Heart right ventricle (tissue), 16 donors: ENCODE measurements around the gene HNRNPA3. TPM values are rescaled to one million over a fixed set of nuclear protein-coding genes. Genes with fewer than 3 reads are reported as not detected.
"Not testable (repeated sequence)": the region's sequence is repeated elsewhere in the genome, so short reads cannot be mapped to it uniquely, and the experiment has no call there.

Source experiments
- ATAC-seq, 8 donors: fragments of 200-7000 bp; cut with Tn5 transposase; one replicate each; pipeline ENCODE4 v1.9.1; 2020; ENCODE audit warnings: mild to moderate bottlenecking in 8 of 8, moderate library complexity in 8 of 8, moderate number of reproducible peaks in 1 of 8
- DNase-seq, 2 donors: peaks; one replicate each; pipeline ENCODE4 v3.0.0-alpha.2; 2020
- H3K27ac ChIP-seq, 10 donors: fragments of 200-600 bp; sonication (generic) in 2 of 10; one replicate each; pipeline versions ENCODE4 v1.5.0 to v1.8.0; 2020 to 2022; ENCODE audit warnings: mild to moderate bottlenecking in 3 of 10
- H3K27me3 ChIP-seq, 7 donors: fragments of 200-600 bp; one replicate each; pipeline ENCODE4 v1.8.0; 2021 to 2022; ENCODE audit warnings: mild to moderate bottlenecking in 2 of 7
- H3K36me3 ChIP-seq, 9 donors: fragments of 200-600 bp; sonication (generic) in 1 of 9; one replicate each; pipeline versions ENCODE4 v1.5.0 to v1.8.0; 2020 to 2022; ENCODE audit warnings: mild to moderate bottlenecking in 2 of 9
- H3K4me1 ChIP-seq, 9 donors: fragments of 200-600 bp; sonication (generic) in 1 of 9; one replicate each; pipeline versions ENCODE4 v1.5.0 to v1.8.0; 2020 to 2022; ENCODE audit warnings: mild to moderate bottlenecking in 4 of 9
- H3K4me3 ChIP-seq, 10 donors: fragments of 200-600 bp; sonication (generic) in 2 of 10; one replicate each; pipeline versions ENCODE4 v1.5.0 to v1.8.0; 2020 to 2022; ENCODE audit warnings: mild to moderate bottlenecking in 7 of 10, moderate library complexity in 2 of 10
- H3K9me3 ChIP-seq, 11 donors: fragments of 200-600 bp in 10 of 11; sonication (generic) in 2 of 11; one replicate each; pipeline versions ENCODE4 v1.5.0 to v1.8.0; 2013 to 2022; ENCODE audit warnings: mild to moderate bottlenecking in 2 of 11, control low read depth in 1 of 11, moderate library complexity in 1 of 11
- WGBS, 2 donors: extraction: QIAGEN DNeasy Blood & Tissue Kit; methylation state at CpG; one replicate each; pipeline ENCODE4 v1.1.7; 2013; ENCODE audit warnings: inconsistent platforms in 1 of 2; 5-methylcytosine and 5-hydroxymethylcytosine counted together
- intact Hi-C, 10 donors: fragments of 100-400 bp; cut with DNase I; formaldehyde crosslinking; loops; one replicate each; pipeline versions ENCODE4 v1.11.1 to v1.14.2; 2022
- polyA plus RNA-seq, 2 donors: library from polyadenylated mRNA; stranded (reverse); fragments of 200-250 nt; gene quantifications; one replicate each; pipeline ENCODE4 v1.2.3, GENCODE V29; 2013
- total RNA-seq, 10 donors: library from RNA; stranded (reverse); fragmentation: NEBNext Ultra II Directional in 3 of 10; extraction: Animal tissue kit (Norgen Biotek cat#: 25700) in 3 of 10; gene quantifications; one replicate each; pipeline versions ENCODE4 v1.2.1 to v1.2.4, GENCODE V29; 2021 to 2023
- TF ChIP-seq, protein P1 (sequence below), 9 donors: fragments of 200-600 bp; sonication (generic) in 2 of 9; IDR thresholded peaks; one replicate each; pipeline versions ENCODE4 v1.5.0 to v1.8.0; 2021 to 2022; ENCODE audit warnings: antibody characterized with exemption in 9 of 9, mild to moderate bottlenecking in 5 of 9, moderate library complexity in 1 of 9
- donor health status: Arrhythmogenic right ventricular cardiomyopathy.
- donor health status: ischemic (EF 13 %, LVEDD 7.1; RV severe dilation, severe dysfunction).
- donor health status: healthy with polysubstance abuse.
- donor health status: DM: no; HTN: yes; CAD: no.
- donor health status: DM: no; HTN: no; CAD: no.
- donor health status: ischemic (EF 25% LVEDD 6.9; RV normal size, moderate dysfunction).
- donor health status: ischemic (EF 25% LVEDD 5.7; RV mildly dilated, moderate dysfunction).
- donor health status: healthy.
- donor health status: DM: yes; HTN: yes; CAD: no.
- donor health status: Ischemic cardiomyopathy.
- donor health status: ischemic (EF 35%, LVEDD 5.7; RV mildly dilated, moderate dysfunction).
- donor health status: nonischemic (EF 11% LVEDD 7.7; RV severe dilation, severe dysfunction).
- donor health status: DM: yes; HTN: yes; CAD: no.
- donor health status: PGD.
- donor health status: ischemic (EF 29% LVEDD 5.4; RV normal size, mild dysfunction).
- donor health status: nonischemic (EF 23%, LVEDD 6.1; RV moderate dilation, normal function).

The HNRNPA3 gene
- total and polyA plus RNA-seq, 12 donors: 63.7 to 93.8 (median 80.1) TPM

DNA sequence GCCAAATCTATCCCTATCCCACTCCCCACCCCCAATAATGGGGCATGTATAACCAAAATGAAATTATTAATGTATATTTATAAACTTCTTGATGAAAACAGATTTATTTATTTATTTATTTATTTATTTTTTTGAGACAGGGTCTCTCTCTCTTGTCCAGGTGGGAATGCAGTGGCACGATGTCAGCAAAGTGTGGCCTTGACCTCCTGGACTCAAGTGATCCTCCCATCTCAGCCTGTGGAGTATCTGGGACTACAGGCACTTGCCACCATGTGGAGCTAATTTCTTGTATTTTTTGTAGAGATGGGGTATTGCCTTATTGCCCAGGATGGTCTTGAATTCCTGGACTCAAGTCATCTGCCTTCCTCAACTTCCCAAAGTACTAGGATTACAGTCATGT lies 28.0 kb upstream of the HNRNPA3 start:
- Histone ChIP-seq H3K27ac (no peak overlapping the region), H3K27me3 (no peaks in the 10 kb centered on the region), H3K4me3 (no peak overlapping the region), H3K4me1 (peaks cover 0 to 17% (median 0%) of the 10 kb centered on the region in 9 donors), H3K9me3 (no peaks in the 10 kb centered on the region), H3K36me3 (no peaks in the 10 kb centered on the region)
- intact Hi-C loops: no loop called here
- 88 to 92% methylated on average over 1 of the region's 1 CpG for WGBS, 2 donors
- TF ChIP-seq, protein P1, sequence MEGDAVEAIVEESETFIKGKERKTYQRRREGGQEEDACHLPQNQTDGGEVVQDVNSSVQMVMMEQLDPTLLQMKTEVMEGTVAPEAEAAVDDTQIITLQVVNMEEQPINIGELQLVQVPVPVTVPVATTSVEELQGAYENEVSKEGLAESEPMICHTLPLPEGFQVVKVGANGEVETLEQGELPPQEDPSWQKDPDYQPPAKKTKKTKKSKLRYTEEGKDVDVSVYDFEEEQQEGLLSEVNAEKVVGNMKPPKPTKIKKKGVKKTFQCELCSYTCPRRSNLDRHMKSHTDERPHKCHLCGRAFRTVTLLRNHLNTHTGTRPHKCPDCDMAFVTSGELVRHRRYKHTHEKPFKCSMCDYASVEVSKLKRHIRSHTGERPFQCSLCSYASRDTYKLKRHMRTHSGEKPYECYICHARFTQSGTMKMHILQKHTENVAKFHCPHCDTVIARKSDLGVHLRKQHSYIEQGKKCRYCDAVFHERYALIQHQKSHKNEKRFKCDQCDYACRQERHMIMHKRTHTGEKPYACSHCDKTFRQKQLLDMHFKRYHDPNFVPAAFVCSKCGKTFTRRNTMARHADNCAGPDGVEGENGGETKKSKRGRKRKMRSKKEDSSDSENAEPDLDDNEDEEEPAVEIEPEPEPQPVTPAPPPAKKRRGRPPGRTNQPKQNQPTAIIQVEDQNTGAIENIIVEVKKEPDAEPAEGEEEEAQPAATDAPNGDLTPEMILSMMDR (IDR thresholded peaks at IDR 0.05): no peak
- no peak for ATAC-seq
- DNase-seq: no peak

DNA sequence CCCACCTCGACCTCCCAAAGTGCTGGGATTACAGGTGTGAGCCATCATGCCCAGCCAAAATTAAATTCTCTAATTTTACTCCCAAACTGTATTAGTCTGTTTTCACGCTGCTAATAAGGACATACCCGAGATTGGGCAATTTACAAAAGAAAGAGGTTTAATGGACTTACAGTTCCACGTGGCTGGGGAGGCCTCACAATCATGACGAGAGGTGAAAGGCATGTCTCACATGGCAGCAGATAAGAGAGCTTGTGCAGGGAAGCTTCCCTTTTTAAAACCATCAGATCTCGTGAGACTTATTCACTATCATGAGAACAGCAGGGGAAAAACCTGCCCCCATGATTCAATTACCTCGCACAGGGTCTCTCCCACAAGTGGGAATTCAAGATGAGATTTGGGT lies 26.6 kb upstream of the HNRNPA3 start:
- DNase-seq, ATAC-seq, H3K4me3 ChIP-seq, H3K27me3 ChIP-seq, H3K9me3 ChIP-seq, H3K36me3 ChIP-seq, H3K27ac ChIP-seq, intact Hi-C loops: not testable (repeated sequence)
- H3K4me1 ChIP-seq: peaks cover 0 to 17% (median 0%) of the 10 kb centered on the region in 9 donors
- 69 to 79% methylated on average over 7 of the region's 7 CpGs for WGBS, 2 donors

DNA sequence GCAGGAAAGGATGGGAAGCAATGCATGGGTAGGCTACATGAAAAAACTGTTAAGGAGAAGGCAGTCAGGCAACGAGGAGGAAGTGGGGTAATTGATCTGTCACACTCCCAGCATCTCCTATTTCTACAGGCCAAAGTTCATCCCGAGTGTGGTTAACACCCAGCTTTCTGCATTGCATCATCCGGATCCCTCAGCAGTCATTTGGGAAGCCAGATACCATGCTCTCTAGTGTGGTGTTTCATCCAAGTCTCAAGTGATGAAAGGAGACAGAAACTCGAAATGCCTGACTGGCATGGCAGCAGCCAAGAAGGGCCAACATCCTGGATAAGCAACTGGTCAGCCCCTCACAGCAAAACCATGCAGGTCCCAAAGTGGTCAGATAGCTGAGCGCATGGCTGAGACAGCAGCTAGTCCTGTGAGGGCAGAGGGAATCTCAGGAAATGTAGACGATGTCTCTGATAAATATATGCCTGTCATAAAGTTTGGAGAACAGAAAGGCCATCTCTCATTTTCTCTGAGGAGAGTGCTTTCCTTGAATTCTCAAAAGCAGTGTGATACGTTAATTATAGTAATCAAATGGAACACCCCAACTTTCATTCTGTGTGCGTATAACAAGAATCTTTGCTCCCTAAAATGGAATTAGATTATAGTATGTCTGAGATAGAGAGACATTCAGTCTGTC lies 24.8 kb upstream of the HNRNPA3 start:
- no peaks in the 10 kb centered on the region for H3K27me3 ChIP-seq
- H3K36me3 ChIP-seq: no peaks in the 10 kb centered on the region
- DNase-seq (no peak), ATAC-seq (peak in 6 of 8 donors; percentile 44 to 88 (median 68))
- peak overlapping the region in 1 of 10 donors; percentile 15 for H3K27ac ChIP-seq
- WGBS, 2 donors: 35 to 39% methylated on average over 8 of the region's 8 CpGs
- H3K9me3 ChIP-seq: no peaks in the 10 kb centered on the region
- TF ChIP-seq, protein P1 (IDR thresholded peaks at IDR 0.05): no peak
- no peak overlapping the region for H3K4me3 ChIP-seq
- intact Hi-C loops: no loop called here
- peaks cover 0 to 17% (median 0%) of the 10 kb centered on the region in 9 donors for H3K4me1 ChIP-seq

DNA sequence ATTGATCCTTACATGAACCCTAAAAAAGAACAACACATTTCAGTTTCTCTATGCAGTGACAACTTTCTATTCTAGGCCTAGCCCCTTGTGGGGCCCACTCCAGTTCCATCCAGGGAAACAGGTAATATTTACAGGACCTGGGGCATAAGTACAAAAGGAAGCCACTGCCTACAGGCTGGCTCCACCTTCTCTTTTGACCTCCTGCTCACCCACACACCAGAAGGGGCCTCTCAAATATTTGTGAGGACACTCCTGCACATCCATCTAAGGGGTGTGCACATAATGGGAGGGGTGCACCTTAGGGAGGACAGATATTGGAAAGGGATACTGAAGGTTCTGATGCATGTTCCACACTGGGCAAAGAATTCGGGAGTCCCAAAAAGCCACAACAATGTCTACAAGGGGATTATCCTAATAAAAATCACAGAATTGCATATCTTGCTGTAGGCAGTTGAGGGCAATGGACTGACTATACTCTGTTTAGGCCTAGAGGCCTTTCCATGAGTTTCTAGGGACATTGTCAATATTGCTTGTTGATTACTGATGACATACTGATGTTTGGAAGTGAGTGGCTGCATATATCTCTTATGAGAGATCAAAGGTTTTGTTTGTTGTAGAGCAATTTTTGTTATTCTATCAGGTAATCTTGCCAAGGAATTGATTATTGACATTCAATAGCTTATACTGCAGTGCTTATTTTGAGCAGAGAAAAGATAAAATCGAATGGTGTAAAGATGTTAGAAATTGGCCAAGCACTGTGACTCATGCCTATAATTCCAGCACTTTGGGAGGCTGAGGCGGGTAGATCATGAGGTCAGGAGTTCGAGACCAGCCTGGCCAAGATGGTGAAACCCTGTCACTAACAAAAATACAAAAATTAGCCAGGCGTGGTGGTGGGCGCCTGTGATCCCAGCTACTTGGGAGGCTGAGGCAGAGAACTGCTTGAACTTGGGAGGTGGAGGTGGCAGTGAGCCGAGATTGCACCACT lies 23.8 kb upstream of the HNRNPA3 start:
- ATAC-seq (no peak), DNase-seq (no peak)
- no peaks in the 10 kb centered on the region for H3K9me3 ChIP-seq
- no peak overlapping the region for H3K4me3 ChIP-seq
- TF ChIP-seq, protein P1 (IDR thresholded peaks at IDR 0.05): no peak
- WGBS, 2 donors: 87 to 91% methylated on average over 7 of the region's 7 CpGs
- H3K4me1 ChIP-seq: peaks cover 0 to 17% (median 0%) of the 10 kb centered on the region in 9 donors
- intact Hi-C loops: no loop called here
- no peaks in the 10 kb centered on the region for H3K27me3 ChIP-seq
- H3K36me3 ChIP-seq: no peaks in the 10 kb centered on the region
- H3K27ac ChIP-seq: no peak overlapping the region
